GM13976 (cell line): ENCODE data around the gene GHRH.

Experiments
- DNase-seq: peaks from one replicate; pipeline ENCODE4 v3.0.0; 2012; ENCODE audit warnings: low spot score
- in situ Hi-C: fragments of 300-500 bp; cut with MboI; formaldehyde crosslinking; loops from one replicate; pipeline ENCODE4 v1.12.0; 2022; ENCODE audit warnings: low sequenced_read_pairs, mixed read lengths, inconsistent platforms; ENCODE audit not compliant: unreplicated experiment
- TF ChIP-seq, protein P1 (sequence below): IDR thresholded peaks from 2 replicates; pipeline ENCODE4 v1.5.1; 2012; ENCODE audit warnings: borderline replicate concordance, mild to moderate bottlenecking; ENCODE audit not compliant: insufficient read depth; ENCODE audit errors: extremely low read depth, missing control alignments, control extremely low read depth

GHRH gene

DNA sequence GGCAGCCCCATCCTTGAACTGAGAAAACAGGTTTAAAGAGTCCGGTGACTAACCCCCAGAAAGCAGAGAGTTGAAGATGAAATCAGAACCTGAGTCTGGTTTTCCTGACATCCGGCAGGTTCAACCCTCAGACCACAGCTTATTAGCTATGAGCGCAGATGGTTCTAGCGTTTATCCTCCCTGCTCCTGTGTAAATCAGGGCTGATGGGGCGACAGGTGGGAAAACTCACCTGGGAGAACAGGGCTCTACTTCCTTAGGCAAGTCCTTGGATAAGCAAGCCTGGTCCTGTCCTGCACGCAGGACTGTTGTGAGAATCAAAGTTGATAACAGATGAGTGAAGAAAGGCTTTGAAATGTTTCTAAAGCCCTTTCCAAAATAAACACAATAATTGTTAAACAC lies 31.4 kb downstream of the GHRH start:
- TF ChIP-seq, protein P1, sequence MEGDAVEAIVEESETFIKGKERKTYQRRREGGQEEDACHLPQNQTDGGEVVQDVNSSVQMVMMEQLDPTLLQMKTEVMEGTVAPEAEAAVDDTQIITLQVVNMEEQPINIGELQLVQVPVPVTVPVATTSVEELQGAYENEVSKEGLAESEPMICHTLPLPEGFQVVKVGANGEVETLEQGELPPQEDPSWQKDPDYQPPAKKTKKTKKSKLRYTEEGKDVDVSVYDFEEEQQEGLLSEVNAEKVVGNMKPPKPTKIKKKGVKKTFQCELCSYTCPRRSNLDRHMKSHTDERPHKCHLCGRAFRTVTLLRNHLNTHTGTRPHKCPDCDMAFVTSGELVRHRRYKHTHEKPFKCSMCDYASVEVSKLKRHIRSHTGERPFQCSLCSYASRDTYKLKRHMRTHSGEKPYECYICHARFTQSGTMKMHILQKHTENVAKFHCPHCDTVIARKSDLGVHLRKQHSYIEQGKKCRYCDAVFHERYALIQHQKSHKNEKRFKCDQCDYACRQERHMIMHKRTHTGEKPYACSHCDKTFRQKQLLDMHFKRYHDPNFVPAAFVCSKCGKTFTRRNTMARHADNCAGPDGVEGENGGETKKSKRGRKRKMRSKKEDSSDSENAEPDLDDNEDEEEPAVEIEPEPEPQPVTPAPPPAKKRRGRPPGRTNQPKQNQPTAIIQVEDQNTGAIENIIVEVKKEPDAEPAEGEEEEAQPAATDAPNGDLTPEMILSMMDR = no peak
- DNase-seq = no peak
- in situ Hi-C loops = no loop called here

DNA sequence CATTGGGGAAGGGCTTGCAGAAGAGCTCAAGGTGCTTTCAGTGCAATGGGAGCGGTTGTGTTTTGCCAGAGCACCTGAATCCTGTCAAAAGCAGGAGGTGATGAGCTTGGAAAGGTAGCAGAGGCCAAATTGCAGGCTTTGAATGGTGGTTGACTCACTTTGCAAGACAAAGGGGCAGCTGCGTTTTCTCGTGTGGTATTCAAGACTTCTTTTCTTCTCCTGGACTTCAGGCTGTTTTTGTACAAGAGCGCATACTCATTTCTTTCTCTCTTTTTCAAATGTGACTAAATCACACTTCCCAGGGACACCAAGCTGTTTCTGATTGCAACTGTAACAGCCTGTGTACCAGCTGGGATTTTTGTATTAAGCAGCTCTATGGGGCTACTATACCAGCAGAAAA lies 32.3 kb downstream of the GHRH start:
- TF ChIP-seq, protein P1 = no peak
- in situ Hi-C loops = no loop called here
- DNase-seq = no peak

DNA sequence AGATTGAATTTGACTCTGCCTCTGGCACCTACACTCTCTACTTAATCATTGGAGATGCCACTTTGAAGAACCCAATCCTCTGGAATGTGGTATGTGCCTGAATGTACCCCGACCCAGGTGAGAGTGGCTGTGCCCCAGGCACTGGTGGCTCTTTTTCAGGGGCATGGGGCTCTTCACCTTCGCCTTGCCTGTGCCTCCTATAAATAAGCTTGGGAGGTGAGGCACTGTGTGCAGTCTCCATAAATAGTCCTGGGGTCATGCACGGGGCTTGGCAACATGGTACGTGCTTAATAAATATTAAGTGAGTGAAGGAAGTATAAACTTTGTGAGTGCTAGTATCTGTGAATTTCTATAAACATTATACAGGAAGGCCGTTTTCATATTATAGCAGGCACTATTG lies 33.0 kb downstream of the GHRH start:
- no peak for DNase-seq
- in situ Hi-C loops = no loop called here

DNA sequence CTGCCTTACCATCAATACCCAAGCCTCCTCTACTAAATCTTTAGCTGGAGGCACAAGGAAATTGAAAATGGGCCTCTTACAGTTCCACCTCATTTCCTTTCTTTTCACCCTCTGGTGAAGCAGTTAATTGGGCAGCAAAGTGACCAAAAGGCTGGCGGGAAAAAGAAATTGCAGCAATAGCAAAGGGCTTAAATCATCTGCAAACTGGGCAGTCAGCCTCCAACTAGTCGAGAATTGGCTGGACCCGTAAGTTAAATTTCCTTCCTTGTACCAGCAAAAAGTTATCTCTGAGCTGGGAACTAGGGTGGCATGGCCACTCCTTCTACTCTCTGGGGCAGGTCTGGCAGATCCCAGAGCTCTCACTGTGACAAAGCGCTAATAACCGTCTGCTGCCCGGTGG lies 33.5 kb downstream of the GHRH start:
- DNase-seq = no peak
- TF ChIP-seq, protein P1 = no peak
- in situ Hi-C loops = no loop called here

More for the DNA sequence above, 33.0 kb downstream of the GHRH start:
- TF ChIP-seq, protein P1 = no peak

DNA sequence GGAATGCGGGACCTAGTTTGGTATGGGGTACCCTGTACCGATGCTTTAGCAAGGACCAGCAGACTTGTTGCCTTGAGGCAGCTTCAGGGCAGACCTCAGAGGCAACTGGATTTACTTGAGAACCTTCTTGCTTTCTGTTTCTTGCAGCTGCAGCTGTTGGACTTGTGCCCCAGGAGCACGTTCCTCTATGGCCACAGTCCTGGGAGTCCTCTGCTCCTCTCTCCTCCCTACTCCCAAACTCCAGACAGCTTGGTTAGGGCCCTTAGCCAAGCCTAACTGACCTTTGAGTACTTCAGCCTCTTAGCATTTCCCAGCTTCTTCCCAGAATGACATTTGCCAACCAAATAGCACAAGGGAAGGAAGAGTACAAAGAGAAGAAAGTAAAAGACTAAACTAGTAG lies 34.7 kb downstream of the GHRH start:
- in situ Hi-C loops = no loop called here
- TF ChIP-seq, protein P1 = no peak

DNA sequence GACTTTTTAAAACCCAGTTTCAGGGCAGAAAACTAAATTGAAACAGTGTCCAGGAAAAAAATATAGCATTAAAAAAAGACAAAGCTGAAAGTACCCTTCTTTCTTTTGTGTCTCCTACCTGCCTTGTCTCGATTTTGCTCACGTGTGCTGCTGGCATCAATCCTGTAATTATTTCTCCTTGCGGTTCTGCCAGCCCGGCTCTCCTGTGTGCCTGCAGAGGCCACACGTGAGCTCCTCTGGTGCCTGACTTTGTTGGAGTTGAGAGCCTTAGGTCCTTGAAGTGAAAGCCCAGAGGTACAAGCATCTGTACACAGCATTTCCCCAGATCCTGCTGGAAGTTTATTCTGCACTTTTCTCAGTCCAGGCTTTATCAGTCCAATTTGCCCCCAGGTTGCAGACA lies 36.5 kb downstream of the GHRH start:
- TF ChIP-seq, protein P1 = no peak
- in situ Hi-C loops = no loop called here
- no peak for DNase-seq

More for the DNA sequence above, 34.7 kb downstream of the GHRH start:
- no peak for DNase-seq

DNA sequence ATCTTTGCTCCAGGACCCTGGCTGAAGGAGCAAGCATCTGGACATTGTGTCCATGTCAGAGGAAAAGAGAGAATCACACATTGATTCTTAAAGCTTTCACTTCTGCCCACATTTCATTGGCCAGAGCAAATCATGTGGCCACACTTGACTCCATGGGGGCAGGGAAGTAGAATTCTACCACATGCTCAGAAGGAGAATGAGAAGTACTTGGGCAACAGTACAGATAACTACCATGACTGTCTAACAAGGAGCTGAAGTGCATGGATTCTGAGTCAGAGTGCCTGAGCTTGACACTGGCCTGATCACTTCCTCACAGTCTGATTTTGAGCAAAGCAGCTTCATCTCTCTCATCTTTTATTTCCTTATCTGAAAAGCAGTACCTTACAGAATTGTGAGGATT lies 38.6 kb downstream of the GHRH start:
- peak; percentile 38 for DNase-seq
- TF ChIP-seq, protein P1 = no peak
- in situ Hi-C loops = no loop called here
